IMR-90 (cell line): ENCODE results near the gene C5orf58. TPM values are rescaled to one million over a fixed set of nuclear protein-coding genes. Genes with fewer than 3 reads are reported as not detected.

ENCODE experiments used
- ATAC-seq: fragments of 200-7000 bp; cut with Tn5 transposase; 2 replicates; pipeline ENCODE4 v1.9.1; 2020; ENCODE audit warnings: low read depth, mild to moderate bottlenecking, moderate library complexity
- BruUV-seq: library from RNA; stranded (reverse); fragments of 400-500 nt; replicated peaks from 2 replicates; lab custom pipeline; 2021; lab: Mats Ljungman, UMichigan
- CTCF ChIA-PET: fragments of 300-600 bp; formaldehyde crosslinking; extraction: SDS; loops from one replicate; lab custom pipeline; 2021; ENCODE audit warnings: antibody characterized with exemption; lab: Yijun Ruan, JAX
- POLR2A ChIA-PET: fragments of 300-600 bp; sonication (Branson Sonifier 250); formaldehyde crosslinking; loops from one replicate; lab custom pipeline; 2022; ENCODE audit warnings: antibody characterized with exemption; ENCODE audit not compliant: unreplicated experiment; lab: Charles Lee
- DNase-seq: peaks from one replicate; pipeline ENCODE4 v3.0.0; 2013
- H2AFZ ChIP-seq: replicated peaks from 2 replicates; pipeline ENCODE3; 2013; ENCODE audit warnings: low read length, mild to moderate bottlenecking; ENCODE audit not compliant: poor library complexity
- H2AK5ac ChIP-seq: 2 replicates; pipeline ENCODE4 v1.6.1; 2013; ENCODE audit warnings: low read depth, low read length, inconsistent platforms
- H2AK9ac ChIP-seq: replicated peaks from 2 replicates; pipeline ENCODE3; 2013; ENCODE audit warnings: mild to moderate bottlenecking, low read depth, low read length, moderate library complexity; ENCODE audit not compliant: poor library complexity
- H2BK120ac ChIP-seq: 2 replicates; pipeline ENCODE4 v1.6.1; 2013; ENCODE audit warnings: low read depth, low read length, inconsistent platforms
- H2BK15ac ChIP-seq: 3 replicates; pipeline ENCODE4 v1.6.1; 2013; ENCODE audit warnings: low read depth, low read length, inconsistent platforms
- H2BK20ac ChIP-seq: 2 replicates; pipeline ENCODE4 v1.6.1; 2013; ENCODE audit warnings: low read depth, mild to moderate bottlenecking, inconsistent platforms, low read length, moderate library complexity
- H2BK5ac ChIP-seq: 2 replicates; pipeline ENCODE4 v1.6.1; 2013; ENCODE audit warnings: mild to moderate bottlenecking, low read depth, low read length, inconsistent platforms; ENCODE audit not compliant: poor library complexity, severe bottlenecking
- H3K14ac ChIP-seq: replicated peaks from 2 replicates; pipeline ENCODE4 v1.6.1; 2013; ENCODE audit warnings: low read depth, low read length, inconsistent platforms
- H3K18ac ChIP-seq: 2 replicates; pipeline ENCODE4 v1.6.1; 2013; ENCODE audit warnings: low read depth, low read length, control low read depth
- H3K23ac ChIP-seq: 2 replicates; pipeline ENCODE4 v1.6.1; 2013; ENCODE audit warnings: low read depth, low read length, inconsistent platforms
- H3K27ac ChIP-seq: 2 replicates; pipeline ENCODE4 v1.5.1; 2013; ENCODE audit warnings: mild to moderate bottlenecking, control low read depth, low read length; ENCODE audit not compliant: insufficient read depth
- H3K27me3 ChIP-seq: 2 replicates; pipeline ENCODE4 v1.6.1; 2013; ENCODE audit warnings: low read length; ENCODE audit not compliant: control insufficient read depth, insufficient read depth
- H3K36me3 ChIP-seq: 2 replicates; pipeline ENCODE4 v1.6.1; 2013; ENCODE audit warnings: low read length, mixed read lengths; ENCODE audit not compliant: control insufficient read depth, insufficient read depth
- H3K4ac ChIP-seq: 2 replicates; pipeline ENCODE4 v1.6.1; 2013; ENCODE audit warnings: low read depth, low read length, inconsistent platforms
- H3K4me1 ChIP-seq: 2 replicates; pipeline ENCODE4 v1.6.1; 2013; ENCODE audit warnings: low read length, mixed read lengths; ENCODE audit not compliant: control insufficient read depth, insufficient read depth
- H3K4me2 ChIP-seq: 2 replicates; pipeline ENCODE4 v1.6.1; 2013; ENCODE audit warnings: low read depth, mild to moderate bottlenecking, control low read depth, low read length, moderate library complexity
- H3K4me3 ChIP-seq: 2 replicates; pipeline ENCODE4 v1.5.1; 2013; ENCODE audit warnings: low read depth, mild to moderate bottlenecking, control low read depth, low read length, moderate library complexity; ENCODE audit not compliant: insufficient read depth
- H3K56ac ChIP-seq: 2 replicates; pipeline ENCODE4 v1.6.1; 2013; ENCODE audit warnings: low read length, inconsistent platforms; ENCODE audit not compliant: insufficient read depth; ENCODE audit errors: extremely low read depth
- H3K79me1 ChIP-seq, 2 experiments: 2 replicates each; pipeline ENCODE4 v1.6.1; 2013; ENCODE audit warnings: low read length in 2 of 2, inconsistent platforms in 1 of 2, low read depth in 1 of 2
- H3K9ac ChIP-seq: 2 replicates; pipeline ENCODE4 v1.6.1; 2013; ENCODE audit warnings: low read depth, low read length, control low read depth
- H3K9me1 ChIP-seq: 2 replicates; pipeline ENCODE4 v1.6.1; 2013; ENCODE audit warnings: low read length, inconsistent platforms; ENCODE audit not compliant: insufficient read depth
- H3K9me3 ChIP-seq: 2 replicates; pipeline ENCODE4 v1.6.1; 2013; ENCODE audit warnings: low read length; ENCODE audit not compliant: control insufficient read depth, insufficient read depth
- H4K20me1 ChIP-seq: 2 replicates; pipeline ENCODE4 v1.6.1; 2013; ENCODE audit warnings: low read length, inconsistent platforms; ENCODE audit not compliant: insufficient read depth
- H4K5ac ChIP-seq: 2 replicates; pipeline ENCODE4 v1.6.1; 2013; ENCODE audit warnings: mild to moderate bottlenecking, low read depth, low read length, control low read depth
- H4K8ac ChIP-seq, 2 experiments: 2 replicates each; pipeline ENCODE4 v1.6.1; 2013; ENCODE audit warnings: low read depth in 2 of 2, low read length in 2 of 2, control low read depth in 1 of 2, inconsistent platforms in 1 of 2
- H4K91ac ChIP-seq: 2 replicates; pipeline ENCODE4 v1.6.1; 2013; ENCODE audit warnings: low read depth, low read length, inconsistent platforms; ENCODE audit not compliant: insufficient read depth
- BHLHE40 ChIP-seq: fragments of 150-350 bp; IDR thresholded peaks from 2 replicates; pipeline ENCODE4 v1.6.1; 2016; ENCODE audit warnings: mild to moderate bottlenecking, low read depth, low read length
- CHD1 ChIP-seq: IDR thresholded peaks from 2 replicates; pipeline ENCODE4 v1.6.1; 2012; ENCODE audit warnings: low read depth, low read length, improper control_type of control experiment
- CTCF ChIP-seq: conservative IDR thresholded peaks from 2 replicates; pipeline ENCODE4 v1.5.1; 2012; ENCODE audit warnings: mild to moderate bottlenecking, low read depth, low read length, improper control_type of control experiment
- ELK1 ChIP-seq: fragments of 150-350 bp; IDR thresholded peaks from 2 replicates; pipeline ENCODE4 v1.6.1; 2016; ENCODE audit warnings: low read depth, mild to moderate bottlenecking, low read length, moderate library complexity, borderline replicate concordance
- MAFK ChIP-seq: IDR thresholded peaks from 2 replicates; pipeline ENCODE4 v1.6.1; 2012; ENCODE audit warnings: low read depth, low read length, improper control_type of control experiment
- MAZ ChIP-seq: IDR thresholded peaks from 2 replicates; pipeline ENCODE4 v1.6.1; 2012; ENCODE audit warnings: low read depth, mild to moderate bottlenecking, low read length, improper control_type of control experiment, moderate library complexity, borderline replicate concordance
- MXI1 ChIP-seq: IDR thresholded peaks from 2 replicates; pipeline ENCODE4 v1.6.1; 2012; ENCODE audit warnings: low read depth, mild to moderate bottlenecking, low read length, moderate library complexity, borderline replicate concordance
- POLR2A ChIP-seq: IDR thresholded peaks from 2 replicates; pipeline ENCODE4 v1.6.1; 2012; ENCODE audit warnings: mild to moderate bottlenecking, low read depth, low read length
- RCOR1 ChIP-seq: IDR thresholded peaks from 2 replicates; pipeline ENCODE4 v1.6.1; 2012; ENCODE audit warnings: mild to moderate bottlenecking, low read length, improper control_type of control experiment; ENCODE audit not compliant: insufficient replicate concordance
- RFX5 ChIP-seq: IDR thresholded peaks from 2 replicates; pipeline ENCODE4 v1.8.0; 2012; ENCODE audit warnings: low read depth, mild to moderate bottlenecking, low read length, moderate library complexity
- SMC3 ChIP-seq: fragments of 150-350 bp; IDR thresholded peaks from 2 replicates; pipeline ENCODE4 v1.6.1; 2016; ENCODE audit warnings: low read depth, mild to moderate bottlenecking, antibody characterized with exemption, low read length, moderate library complexity
- WGBS, 2 experiments: methylation state at CpG; one replicate each; pipeline versions ENCODE4 v1.1.5 to v1.1.7; 2013; ENCODE audit warnings: missing lambda C conversion rate in 2 of 2; ENCODE audit not compliant: insufficient read length in 1 of 2; ENCODE audit errors: extremely low coverage in 2 of 2; 5-methylcytosine and 5-hydroxymethylcytosine counted together
- dilution Hi-C: fragments of 300-500 bp; cut with HindIII; formaldehyde crosslinking; loops from one replicate; pipeline ENCODE4 v1.14.3; 2018; ENCODE audit warnings: low sequenced_read_pairs; ENCODE audit not compliant: unreplicated experiment
- in situ Hi-C: fragments of 300-500 bp; cut with MboI; formaldehyde crosslinking; loops from 3 replicates; pipeline ENCODE4 v1.14.3; 2019; ENCODE audit warnings: low sequenced_read_pairs, inconsistent platforms, mixed read lengths
- intact Hi-C: fragments of 100-400 bp; cut with micrococcal nuclease; formaldehyde crosslinking; loops from 2 replicates; pipeline ENCODE4 v1.10.0; 2022
- polyA plus RNA-seq, 3 experiments: library from polyadenylated mRNA; depleted of rRNA; stranded (reverse); fragments of >200 nt; gene quantifications; 2 replicates each; pipeline ENCODE4 v1.2.3, GENCODE V29; 2012; ENCODE audit warnings: low replicate concordance in 1 of 3
- total RNA-seq: library from RNA; depleted of rRNA; stranded (reverse); fragments of >200 nt; gene quantifications from 2 replicates; pipeline ENCODE4 v1.2.3, GENCODE V29; 2012
- TF ChIP-seq, protein P1 (sequence below): fragments of 150-350 bp; IDR thresholded peaks from 2 replicates; pipeline ENCODE4 v1.6.1; 2017; ENCODE audit warnings: mild to moderate bottlenecking, antibody characterized with exemption, low read length, low read depth

The C5orf58 gene
- total and polyA plus RNA-seq, 2 of the 4 experiments (the other 2 are of a cell fraction), result not detected

- Histone ChIP-seq H3K14ac (no peak overlapping the region), H2AK5ac (no peak overlapping the region), H3K4me1 (no peaks in the 10 kb centered on the region), H3K4me3 (no peak overlapping the region), H2BK5ac (no peak overlapping the region), H3K4me2 (no peak overlapping the region), H4K20me1 (no peaks in the 10 kb centered on the region), H3K9ac (no peak overlapping the region), H3K18ac (no peak overlapping the region), H2BK120ac (no peak overlapping the region), H3K9me1 (no peaks in the 10 kb centered on the region), H4K8ac (no peak overlapping the region), H4K91ac (no peak overlapping the region), H3K27ac (no peak overlapping the region), H3K36me3 (no peaks in the 10 kb centered on the region), H4K5ac (no peak overlapping the region), H3K4ac (no peak overlapping the region), H3K9me3 (no peaks in the 10 kb centered on the region), H2BK15ac (no peak overlapping the region), H3K27me3 (no peaks in the 10 kb centered on the region; the same call in 1 of the 2 replicates), H3K56ac (no peak overlapping the region), H3K79me1 (no peaks in the 10 kb centered on the region), H2BK20ac (no peak overlapping the region), H2AK9ac (no peak overlapping the region), H2AFZ (no peak overlapping the region), H3K23ac (no peak overlapping the region)
- CTCF ChIA-PET, result interaction anchor here (0.9 kb wide), 1 partner anchor 20 kb away, joined by 3 read pairs; no protein-coding TSS in a partner anchor
- dilution Hi-C loops, result no loop called here
- DNase-seq (no peak), ATAC-seq (no peak)
- POLR2A ChIA-PET, result no interaction called here
- intact Hi-C loops, result no loop called here
- TF ChIP-seq MXI1 (no peak), CTCF (no peak), BHLHE40 (no peak), SMC3 (no peak), CHD1 (no peak), POLR2A (no peak), RCOR1 (no peak), RFX5 (no peak), MAFK (no peak), MAZ (no peak), ELK1 (no peak)
- TF ChIP-seq, protein P1, sequence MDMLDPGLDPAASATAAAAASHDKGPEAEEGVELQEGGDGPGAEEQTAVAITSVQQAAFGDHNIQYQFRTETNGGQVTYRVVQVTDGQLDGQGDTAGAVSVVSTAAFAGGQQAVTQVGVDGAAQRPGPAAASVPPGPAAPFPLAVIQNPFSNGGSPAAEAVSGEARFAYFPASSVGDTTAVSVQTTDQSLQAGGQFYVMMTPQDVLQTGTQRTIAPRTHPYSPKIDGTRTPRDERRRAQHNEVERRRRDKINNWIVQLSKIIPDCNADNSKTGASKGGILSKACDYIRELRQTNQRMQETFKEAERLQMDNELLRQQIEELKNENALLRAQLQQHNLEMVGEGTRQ, result no peak
- in situ Hi-C loops, result no loop called here
- BruUV-seq, result no TSS peak
- WGBS, 2 experiments, result no CpG with 5 or more reads among the region's 3 CpGs
These were observed 26.6 kb upstream of the C5orf58 start for GRCh38 chr5:170206216-170206615.
